ENCODE results near the gene DAPP1.

GRCh38 chr4:99834569-99834968, 17.9 kb downstream of the DAPP1 start:
- TF ChIP-seq POLR2A (IDR thresholded peaks at IDR 0.05; ENCODE audit: low read length), result no peak
- TF ChIP-seq GATA1 (IDR thresholded peaks at IDR 0.05; ENCODE audit: low read depth, low read length), result no peak

Data from erythroblast (primary cell).